A673 (cell line): ENCODE data around the gene PPT1. TPM values are rescaled to one million over a fixed set of nuclear protein-coding genes. Genes with fewer than 3 reads are reported as not detected.
A peak's percentile ranks its signal among the peaks of the same experiment; 100 is the strongest.

ENCODE experiments used
- BruUV-seq: library from RNA; stranded (reverse); fragments of 400-500 nt; replicated peaks from 2 replicates; lab custom pipeline; 2021; lab: Mats Ljungman, UMichigan
- CTCF ChIA-PET: fragments of 300-600 bp; sonication (Branson Sonifier 250); formaldehyde crosslinking; loops from one replicate; lab custom pipeline; 2022; ENCODE audit warnings: antibody characterized with exemption; lab: Charles Lee
- POLR2A ChIA-PET: fragments of 300-600 bp; sonication (Branson Sonifier 250); formaldehyde crosslinking; loops from one replicate; lab custom pipeline; 2022; ENCODE audit warnings: antibody characterized with exemption; ENCODE audit not compliant: low non-redundant PET; lab: Charles Lee
- DNase-seq: peaks from one replicate; pipeline ENCODE4 v3.0.0-alpha.2; 2015; ENCODE audit warnings: low spot score
- H3K27ac ChIP-seq: fragments of 200-600 bp; sonication (generic); 2 replicates; pipeline ENCODE4 v1.5.1; 2016; ENCODE audit warnings: mixed run types, low read depth, mild to moderate bottlenecking, mixed read lengths, antibody characterized with exemption, low read length; ENCODE audit not compliant: poor library complexity, severe bottlenecking
- H3K27me3 ChIP-seq: fragments of 200-600 bp; sonication (generic); replicated peaks from 2 replicates; pipeline ENCODE4 v1.6.1; 2017; ENCODE audit warnings: mixed run types, low read depth, mild to moderate bottlenecking, mixed read lengths, antibody characterized with exemption, low read length; ENCODE audit not compliant: insufficient read depth, poor library complexity
- H3K36me3 ChIP-seq: fragments of 200-600 bp; sonication (generic); 2 replicates; pipeline ENCODE4 v1.6.1; 2016; ENCODE audit warnings: mixed run types, mild to moderate bottlenecking, mixed read lengths, antibody characterized with exemption, low read length; ENCODE audit not compliant: insufficient read depth, poor library complexity, severe bottlenecking
- H3K4me1 ChIP-seq: fragments of 200-600 bp; sonication (generic); 2 replicates; pipeline ENCODE4 v1.6.1; 2017; ENCODE audit warnings: mixed run types, mild to moderate bottlenecking, mixed read lengths, antibody characterized with exemption, low read length; ENCODE audit not compliant: insufficient read depth, poor library complexity, severe bottlenecking
- H3K4me3 ChIP-seq: fragments of 200-600 bp; sonication (generic); 2 replicates; pipeline ENCODE4 v1.5.1; 2016; ENCODE audit warnings: low read depth, mixed run types, mild to moderate bottlenecking, mixed read lengths, low read length; ENCODE audit not compliant: poor library complexity, severe bottlenecking
- H3K9me3 ChIP-seq: fragments of 200-600 bp; sonication (generic); 2 replicates; pipeline ENCODE4 v1.6.1; 2016; ENCODE audit warnings: mixed run types, low read depth, mild to moderate bottlenecking, mixed read lengths, antibody characterized with exemption, low read length; ENCODE audit not compliant: poor library complexity, severe bottlenecking
- CTCF ChIP-seq: fragments of 300-800, 200-600 bp; sonication (generic); conservative IDR thresholded peaks from 2 replicates; pipeline ENCODE4 v1.5.1; 2017; ENCODE audit warnings: low read depth, mild to moderate bottlenecking, antibody characterized with exemption, low read length, moderate library complexity, mixed read lengths
- EZH2 ChIP-seq: fragments of 200-600 bp; sonication (generic); IDR thresholded peaks from 2 replicates; pipeline ENCODE4 v1.6.1; 2017; ENCODE audit warnings: borderline replicate concordance, low read depth, mild to moderate bottlenecking, mixed read lengths, antibody characterized with exemption, low read length; ENCODE audit not compliant: poor library complexity, severe bottlenecking
- intact Hi-C: fragments of 100-400 bp; cut with micrococcal nuclease; formaldehyde crosslinking; loops from one replicate; pipeline ENCODE4 v1.10.0; 2022; ENCODE audit not compliant: unreplicated experiment
- total RNA-seq: library from RNA; stranded (reverse); gene quantifications from 2 replicates; pipeline ENCODE4 v1.2.3, GENCODE V29; 2021

PPT1 gene
- total RNA-seq, 1 experiment from 2014 or later, result 76.3 TPM

DNA sequence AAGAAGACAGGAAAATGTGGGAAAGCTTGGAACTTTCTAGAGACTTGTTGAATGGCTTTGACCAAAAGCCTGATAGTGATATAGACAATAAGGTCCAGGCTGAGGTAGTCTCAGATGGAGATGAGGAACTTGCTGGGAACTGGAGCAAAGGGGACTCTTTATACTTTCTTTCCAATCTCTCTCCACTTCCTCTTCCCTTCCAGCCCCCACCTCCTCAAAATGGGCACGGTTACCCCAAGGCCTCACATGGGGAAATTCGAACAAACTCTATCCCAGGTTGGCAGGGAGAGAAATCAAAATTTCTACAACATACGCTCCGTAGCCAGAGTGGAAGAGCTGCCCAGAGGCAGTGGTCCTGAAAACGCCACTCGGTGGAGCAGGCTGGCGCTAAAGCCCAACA, 15.2 kb downstream of the PPT1 start:
- intact Hi-C loops, result loop anchor here (10.0 kb wide), 1 partner anchor 323 kb away; no protein-coding TSS in a partner anchor
- ChIA-PET CTCF (no interaction called here), POLR2A (no interaction called here)
- TF ChIP-seq CTCF, result no peak
- TF ChIP-seq EZH2, result no peak
- Histone ChIP-seq H3K9me3 (no peaks in the 10 kb centered on the region), H3K27me3 (no peaks in the 10 kb centered on the region), H3K36me3 (peaks cover 27% of the 10 kb centered on the region), H3K4me1 (no peaks in the 10 kb centered on the region), H3K4me3 (no peak overlapping the region), H3K27ac (no peak overlapping the region)
- DNase-seq, result no peak
- BruUV-seq, result no TSS peak

- no peak overlapping the region for H3K27ac ChIP-seq
- TF ChIP-seq CTCF (no peak), EZH2 (no peak)
- ChIA-PET CTCF (interaction anchor here (0.6 kb wide), 1 partner anchor 82 kb away, joined by 3 read pairs; no protein-coding TSS in a partner anchor), POLR2A (no interaction called here)
- no peak overlapping the region for H3K4me3 ChIP-seq
- peaks cover 37% of the 10 kb centered on the region for H3K36me3 ChIP-seq
- no peaks in the 10 kb centered on the region for H3K9me3 ChIP-seq
- BruUV-seq, result no TSS peak
- H3K4me1 ChIP-seq, result no peaks in the 10 kb centered on the region
- H3K27me3 ChIP-seq, result no peaks in the 10 kb centered on the region
- no peak for DNase-seq
- intact Hi-C loops, result loop anchor here (5.0 to 10.0 kb wide), 2 partner anchors 257 to 325 kb away; no protein-coding TSS in a partner anchor
Measured at GRCh38 chr1:40079774-40080400, 17.2 kb downstream of the PPT1 start.

DNA sequence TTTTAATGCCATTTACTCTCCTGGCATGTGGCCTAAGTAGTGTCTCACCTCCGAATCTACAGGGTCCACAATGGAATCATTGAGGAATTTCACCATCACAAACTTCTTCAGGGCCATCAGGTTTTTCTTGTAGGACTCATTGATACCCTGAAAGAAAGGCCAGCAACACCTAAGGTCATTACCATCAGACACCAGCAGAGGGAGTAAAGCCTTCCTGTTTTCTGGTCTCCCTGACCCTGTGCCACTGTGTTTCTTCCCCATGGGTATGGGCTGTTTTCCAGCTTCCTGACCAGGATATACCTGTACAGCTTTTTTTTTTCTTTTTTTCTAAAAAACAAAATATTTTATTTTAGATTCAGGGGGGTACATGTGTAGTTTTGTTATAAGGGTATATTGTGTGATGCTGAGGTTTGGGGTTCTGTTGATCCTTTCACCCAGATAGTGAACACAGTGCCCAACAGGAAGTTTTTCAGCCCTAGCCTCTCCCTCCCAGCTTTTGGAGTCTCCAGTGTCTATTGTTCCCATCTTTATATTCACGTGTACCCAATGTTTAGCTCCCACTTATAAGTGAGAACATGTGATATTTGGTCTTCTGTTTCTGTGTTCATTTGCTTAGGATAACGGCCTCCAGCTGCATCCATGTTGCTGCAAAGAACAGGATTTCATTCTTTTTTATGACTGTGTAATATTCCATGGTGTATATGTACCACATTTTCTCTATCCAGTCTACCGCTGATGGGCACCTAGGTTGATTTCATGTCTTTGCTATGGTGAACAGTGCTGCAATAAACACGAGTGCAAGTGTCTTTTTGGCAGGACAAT, 18.3 kb downstream of the PPT1 start:
- no peaks in the 10 kb centered on the region for H3K9me3 ChIP-seq
- H3K36me3 ChIP-seq, result peaks cover 42% of the 10 kb centered on the region
- BruUV-seq, result no TSS peak
- no peak overlapping the region for H3K27ac ChIP-seq
- POLR2A ChIA-PET, result no interaction called here
- H3K4me1 ChIP-seq, result no peaks in the 10 kb centered on the region
- no peak for TF ChIP-seq EZH2
- peak; percentile 82 for TF ChIP-seq CTCF
- H3K27me3 ChIP-seq, result no peaks in the 10 kb centered on the region
- no peak overlapping the region for H3K4me3 ChIP-seq
- CTCF ChIA-PET, result interaction anchor here (0.6 to 0.7 kb wide), 3 partner anchors 8 to 772 kb away, joined by 3 to 4 read pairs (median 3); no protein-coding TSS in a partner anchor
- intact Hi-C loops, result loop anchor here (5.0 kb wide), 1 partner anchor 259 kb away; no protein-coding TSS in a partner anchor
- peak; percentile 76 for DNase-seq
